Effector memory CD8-positive, alpha-beta T cell (primary cell): Measurements from ENCODE around the gene RABGAP1.

Source experiments
- ATAC-seq: fragments of 150-1000 bp; cut with Tn5 transposase; replicated peaks from 2 replicates; pipeline ENCODE4 v1.10.0; 2021; ENCODE audit warnings: mild to moderate bottlenecking, moderate library complexity
- DNase-seq, 3 experiments: peaks; one replicate each; pipeline ENCODE4 v3.0.0; 2021
- H3K27ac Mint-ChIP-seq, 2 donors: one replicate each; pipeline ENCODE4 v1.8.0; 2022; ENCODE audit warnings: mild to moderate bottlenecking in 2 of 2, mixed read lengths in 2 of 2, moderate library complexity in 2 of 2
- H3K27me3 Mint-ChIP-seq, 2 donors: one replicate each; pipeline ENCODE4 v1.8.0; 2022; ENCODE audit warnings: mixed read lengths in 2 of 2
- H3K36me3 Mint-ChIP-seq: one replicate; pipeline ENCODE4 v1.8.0; 2022; ENCODE audit warnings: mild to moderate bottlenecking, moderate library complexity, mixed read lengths; ENCODE audit not compliant: insufficient read depth
- H3K4me1 Mint-ChIP-seq, 2 donors: one replicate each; pipeline ENCODE4 v1.8.0; 2022; ENCODE audit warnings: low read depth in 2 of 2, mixed read lengths in 2 of 2
- H3K4me3 Mint-ChIP-seq, 2 donors: one replicate each; pipeline ENCODE4 v1.8.0; 2022; ENCODE audit warnings: mild to moderate bottlenecking in 2 of 2, mixed read lengths in 2 of 2, moderate library complexity in 2 of 2
- H3K9me3 Mint-ChIP-seq, 2 donors: one replicate each; pipeline ENCODE4 v1.8.0; 2022; ENCODE audit warnings: mixed read lengths in 2 of 2

The RABGAP1 gene

GRCh38 chr9:122951056-122951455, 10.2 kb downstream of the RABGAP1 start:
- no peak overlapping the region for H3K4me3 Mint-ChIP-seq
- no peaks in the 10 kb centered on the region for H3K9me3 Mint-ChIP-seq
- DNase-seq, result no peak
- H3K36me3 Mint-ChIP-seq, result peaks cover 6% of the 10 kb centered on the region
- H3K27ac Mint-ChIP-seq, result no peak overlapping the region
- no peak for ATAC-seq
- H3K27me3 Mint-ChIP-seq, result no peaks in the 10 kb centered on the region
- peaks cover 21 to 39% of the 10 kb centered on the region in 2 donors for H3K4me1 Mint-ChIP-seq

DNA sequence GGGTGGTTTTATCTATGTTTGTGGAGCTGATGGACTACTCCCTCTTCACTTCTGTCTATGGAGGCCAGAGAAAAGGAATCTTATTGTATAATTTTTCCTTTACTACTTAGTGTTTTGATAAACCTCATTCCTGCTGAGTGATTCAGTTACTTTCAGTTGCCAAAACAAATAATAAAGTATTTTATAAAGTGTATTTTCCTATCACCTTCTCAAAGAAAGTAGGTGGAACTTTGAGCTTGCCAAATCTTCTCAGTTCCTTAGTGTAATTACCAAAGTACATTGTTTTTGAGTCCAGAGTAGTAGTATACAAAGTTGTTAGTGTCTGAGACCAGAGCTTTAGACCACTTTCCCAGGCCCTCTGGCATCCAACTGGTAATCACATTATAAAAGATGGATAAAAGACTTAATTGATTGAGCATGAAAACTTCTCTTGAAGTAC, 13.5 kb downstream of the RABGAP1 start:
- DNase-seq (no peak), ATAC-seq (no peak)
- Mint-ChIP-seq H3K27me3 (no peaks in the 10 kb centered on the region), H3K9me3 (no peaks in the 10 kb centered on the region), H3K27ac (no peak overlapping the region), H3K4me1 (peaks cover 9 to 29% of the 10 kb centered on the region in 2 donors), H3K36me3 (peaks cover 16% of the 10 kb centered on the region), H3K4me3 (no peak overlapping the region)

GRCh38 chr9:122955961-122956360, 15.1 kb downstream of the RABGAP1 start:
- ATAC-seq, result no peak
- H3K27me3 Mint-ChIP-seq, result no peaks in the 10 kb centered on the region
- no peak overlapping the region for H3K4me3 Mint-ChIP-seq
- no peak for DNase-seq
- H3K9me3 Mint-ChIP-seq, result peaks cover 0 to 2% of the 10 kb centered on the region in 2 donors
- peaks cover 10% of the 10 kb centered on the region for H3K36me3 Mint-ChIP-seq
- H3K4me1 Mint-ChIP-seq, result peaks cover 5 to 19% of the 10 kb centered on the region in 2 donors
- no peak overlapping the region for H3K27ac Mint-ChIP-seq

GRCh38 chr9:122961139-122961538, 20.3 kb downstream of the RABGAP1 start:
- Mint-ChIP-seq H3K4me3 (no peak overlapping the region), H3K27ac (no peak overlapping the region), H3K36me3 (peaks cover 10% of the 10 kb centered on the region), H3K27me3 (no peaks in the 10 kb centered on the region), H3K9me3 (peaks cover 0 to 2% of the 10 kb centered on the region in 2 donors), H3K4me1 (peaks cover 0 to 7% of the 10 kb centered on the region in 2 donors)
- DNase-seq (no peak), ATAC-seq (no peak)

GRCh38 chr9:122975196-122975595, 34.4 kb downstream of the RABGAP1 start:
- Mint-ChIP-seq H3K4me1 (peaks cover 5 to 8% of the 10 kb centered on the region in 2 donors), H3K36me3 (peaks cover 11% of the 10 kb centered on the region), H3K9me3 (no peaks in the 10 kb centered on the region), H3K27ac (no peak overlapping the region), H3K27me3 (no peaks in the 10 kb centered on the region), H3K4me3 (no peak overlapping the region)
- no peak for DNase-seq
- ATAC-seq, result no peak

DNA sequence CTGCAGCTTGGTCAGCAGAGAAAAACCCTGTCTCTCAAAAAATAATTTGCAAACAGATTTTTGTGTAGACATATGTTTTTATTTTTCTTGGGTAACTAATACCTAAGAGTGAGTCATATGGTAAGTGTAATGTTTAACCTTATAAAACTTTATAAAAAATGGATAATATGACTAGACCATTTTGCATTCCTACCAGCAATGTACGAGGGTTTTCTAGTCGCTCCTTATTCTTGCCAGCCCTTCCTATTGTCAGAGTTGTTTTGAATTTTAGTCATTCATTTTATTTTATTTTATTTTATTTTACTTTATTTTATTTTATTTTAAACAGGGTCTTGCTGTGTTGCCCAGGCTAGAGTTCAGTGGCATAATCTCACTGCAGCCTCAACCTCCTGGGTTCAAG, 37.8 kb downstream of the RABGAP1 start:
- Mint-ChIP-seq H3K27ac (no peak overlapping the region), H3K36me3 (peaks cover 5% of the 10 kb centered on the region), H3K27me3 (no peaks in the 10 kb centered on the region), H3K4me1 (peaks cover 5 to 12% of the 10 kb centered on the region in 2 donors), H3K9me3 (no peaks in the 10 kb centered on the region), H3K4me3 (no peak overlapping the region)
- DNase-seq (no peak), ATAC-seq (no peak)

DNA sequence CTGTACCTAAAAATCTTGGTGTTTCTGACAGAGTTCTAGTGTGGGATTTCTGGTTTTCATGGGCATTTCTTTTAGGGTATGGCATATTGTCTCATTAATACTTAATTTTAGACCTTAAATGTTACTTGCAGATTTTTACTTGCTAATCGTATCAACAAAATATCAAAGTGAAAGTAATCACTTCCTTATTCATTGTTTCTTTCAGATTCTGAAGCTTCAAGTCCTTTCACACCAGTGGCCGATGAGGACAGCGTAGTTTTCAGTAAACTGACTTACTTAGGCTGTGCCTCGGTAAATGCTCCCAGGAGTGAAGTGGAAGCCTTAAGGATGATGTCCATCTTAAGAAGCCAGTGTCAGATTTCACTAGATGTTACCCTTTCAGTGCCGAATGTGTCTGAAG, 45.2 kb downstream of the RABGAP1 start:
- Mint-ChIP-seq H3K27me3 (no peaks in the 10 kb centered on the region), H3K4me3 (no peak overlapping the region), H3K4me1 (peaks cover 0 to 3% of the 10 kb centered on the region in 2 donors), H3K36me3 (peaks cover 27% of the 10 kb centered on the region), H3K9me3 (no peaks in the 10 kb centered on the region), H3K27ac (no peak overlapping the region)
- ATAC-seq (no peak), DNase-seq (no peak)

GRCh38 chr9:122988141-122988540, 47.3 kb downstream of the RABGAP1 start:
- Mint-ChIP-seq H3K36me3 (peaks cover 30% of the 10 kb centered on the region), H3K9me3 (no peaks in the 10 kb centered on the region), H3K27ac (no peak overlapping the region), H3K4me3 (no peak overlapping the region), H3K27me3 (no peaks in the 10 kb centered on the region), H3K4me1 (peaks cover 0 to 3% of the 10 kb centered on the region in 2 donors)
- no peak for ATAC-seq
- DNase-seq, result no peak

DNA sequence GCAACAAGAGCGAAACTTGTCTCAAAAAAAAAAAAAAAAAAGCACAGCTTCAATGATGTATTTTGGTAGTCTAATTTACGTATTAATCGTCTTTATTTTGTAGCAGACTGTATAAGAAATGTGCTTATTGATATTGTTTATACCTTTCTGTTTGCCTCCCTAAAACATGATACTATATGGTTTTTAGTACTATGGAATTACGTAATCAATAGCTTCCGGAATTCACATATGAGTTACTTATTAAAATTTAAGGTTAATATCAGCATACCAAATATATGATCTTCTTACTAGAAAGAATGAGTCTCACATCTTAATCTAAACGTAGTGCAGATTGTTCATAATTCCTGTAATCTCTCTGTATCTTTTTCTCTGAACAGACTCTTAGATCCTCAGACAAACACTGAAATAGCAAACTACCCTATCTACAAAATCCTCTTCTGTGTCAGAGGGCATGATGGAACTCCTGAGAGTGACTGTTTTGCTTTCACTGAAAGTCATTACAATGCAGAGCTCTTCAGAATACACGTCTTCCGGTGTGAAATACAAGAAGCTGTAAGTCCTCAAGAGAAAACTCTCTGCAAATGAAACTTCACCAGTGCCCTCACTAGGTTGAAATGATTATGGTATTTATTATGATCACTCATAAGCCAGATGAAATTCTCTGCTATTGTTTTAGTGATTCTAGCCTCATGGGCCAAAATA, 48.3 kb downstream of the RABGAP1 start:
- peaks cover 0 to 3% of the 10 kb centered on the region in 2 donors for H3K4me1 Mint-ChIP-seq
- H3K27me3 Mint-ChIP-seq, result no peaks in the 10 kb centered on the region
- DNase-seq (no peak), ATAC-seq (no peak)
- H3K4me3 Mint-ChIP-seq, result no peak overlapping the region
- no peaks in the 10 kb centered on the region for H3K9me3 Mint-ChIP-seq
- peaks cover 30% of the 10 kb centered on the region for H3K36me3 Mint-ChIP-seq
- peak overlapping the region in 1 of 2 donors; percentile 69 for H3K27ac Mint-ChIP-seq

DNA sequence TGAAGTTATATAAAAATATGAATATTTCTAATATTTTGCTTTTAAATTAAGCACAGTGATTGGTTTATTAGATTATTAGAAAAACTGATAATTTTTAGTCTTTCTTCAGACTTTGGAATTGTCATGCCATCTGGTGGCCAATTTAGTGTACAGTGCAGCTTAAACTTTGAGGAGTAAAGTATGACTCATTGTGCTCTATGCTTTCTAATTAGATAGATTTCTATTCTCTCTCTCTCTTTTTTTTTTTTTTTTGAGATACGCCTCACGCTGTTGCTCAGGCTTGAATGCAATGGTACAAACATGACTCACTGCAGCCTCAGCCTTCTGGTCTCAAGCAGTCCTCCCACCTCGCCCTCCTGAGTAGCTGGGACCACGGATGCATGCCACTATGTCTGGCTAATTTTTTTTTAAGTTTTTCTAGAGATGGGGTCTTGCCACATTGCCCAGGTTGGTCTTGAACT, 50.6 kb downstream of the RABGAP1 start:
- peaks cover 0 to 3% of the 10 kb centered on the region in 2 donors for H3K4me1 Mint-ChIP-seq
- ATAC-seq (peak; percentile 87), DNase-seq (peak; percentile 3 to 38 (median 17))
- no peak overlapping the region for H3K27ac Mint-ChIP-seq
- no peak overlapping the region for H3K4me3 Mint-ChIP-seq
- H3K9me3 Mint-ChIP-seq, result no peaks in the 10 kb centered on the region
- peaks cover 29% of the 10 kb centered on the region for H3K36me3 Mint-ChIP-seq
- no peaks in the 10 kb centered on the region for H3K27me3 Mint-ChIP-seq

GRCh38 chr9:122996586-122996985, 55.8 kb downstream of the RABGAP1 start:
- DNase-seq, result no peak
- Mint-ChIP-seq H3K36me3 (peaks cover 41% of the 10 kb centered on the region), H3K4me3 (no peak overlapping the region), H3K4me1 (no peaks in the 10 kb centered on the region), H3K9me3 (no peaks in the 10 kb centered on the region), H3K27me3 (no peaks in the 10 kb centered on the region), H3K27ac (no peak overlapping the region)
- no peak for ATAC-seq

DNA sequence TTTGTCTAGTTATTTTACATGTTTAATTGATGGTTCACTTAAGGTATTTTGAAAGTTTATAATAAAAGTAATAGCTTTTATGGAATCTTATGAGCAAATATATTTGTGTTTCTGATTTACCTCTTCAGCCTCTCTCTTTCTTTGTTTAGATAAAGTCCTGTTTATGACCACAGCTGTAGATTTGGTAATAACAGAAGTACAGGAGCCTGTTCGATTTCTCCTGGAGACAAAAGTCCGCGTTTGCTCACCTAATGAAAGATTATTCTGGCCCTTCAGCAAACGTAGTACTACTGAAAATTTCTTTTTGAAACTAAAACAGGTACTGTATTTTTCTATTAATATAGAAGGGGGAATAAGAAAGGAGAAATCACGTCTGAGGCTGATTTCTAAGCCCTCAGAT, 57.6 kb downstream of the RABGAP1 start:
- Mint-ChIP-seq H3K4me1 (no peaks in the 10 kb centered on the region), H3K27me3 (no peaks in the 10 kb centered on the region), H3K4me3 (no peak overlapping the region), H3K36me3 (peaks cover 44% of the 10 kb centered on the region), H3K9me3 (no peaks in the 10 kb centered on the region), H3K27ac (no peak overlapping the region)
- DNase-seq, result no peak
- ATAC-seq, result no peak

- Mint-ChIP-seq H3K36me3 (peaks cover 49% of the 10 kb centered on the region), H3K27ac (peak overlapping the region in 1 of 2 donors; percentile 49), H3K4me1 (no peaks in the 10 kb centered on the region), H3K27me3 (no peaks in the 10 kb centered on the region), H3K9me3 (no peaks in the 10 kb centered on the region), H3K4me3 (no peak overlapping the region)
- no peak for DNase-seq
- ATAC-seq, result no peak
Measured at GRCh38 chr9:123000371-123001068, 59.7 kb downstream of the RABGAP1 start.

DNA sequence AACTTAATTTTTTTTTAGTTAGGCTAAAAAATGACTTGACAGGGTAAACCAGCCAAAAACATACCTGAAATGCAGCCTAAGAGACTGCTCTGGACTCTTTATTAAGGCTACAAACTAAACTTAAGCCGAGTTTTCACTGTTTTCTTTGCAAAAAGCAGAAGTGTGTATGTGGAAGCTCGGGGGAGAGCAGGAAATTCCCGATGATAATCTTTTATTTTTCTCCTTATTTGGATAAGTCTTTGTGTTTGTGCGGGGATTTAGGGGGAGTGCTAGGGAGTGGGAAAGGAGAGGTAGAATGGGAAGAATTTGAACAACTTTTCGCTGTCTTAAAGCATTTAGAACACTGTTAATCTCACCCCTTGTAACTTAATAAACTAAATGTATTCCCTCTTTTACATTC, 61.9 kb downstream of the RABGAP1 start:
- DNase-seq (no peak), ATAC-seq (no peak)
- H3K36me3 Mint-ChIP-seq, result peaks cover 38% of the 10 kb centered on the region

More for the DNA sequence above, 61.9 kb downstream of the RABGAP1 start:
- no peaks in the 10 kb centered on the region for H3K27me3 Mint-ChIP-seq
- H3K27ac Mint-ChIP-seq, result no peak overlapping the region
- no peaks in the 10 kb centered on the region for H3K9me3 Mint-ChIP-seq
- no peak overlapping the region for H3K4me3 Mint-ChIP-seq
- H3K4me1 Mint-ChIP-seq, result peaks cover 0 to 6% of the 10 kb centered on the region in 2 donors
